RWPE1 (cell line): ENCODE data around the gene CYLD.

Source experiments
- CTCF ChIA-PET: fragments of 350-600 bp; sonication (Branson Sonifier 250); formaldehyde crosslinking; extraction: SDS; loops from one replicate; lab custom pipeline; 2021; lab: Yijun Ruan, JAX
- POLR2A ChIA-PET: fragments of 400-600 bp; formaldehyde crosslinking; extraction: SDS; loops from one replicate; lab custom pipeline; 2020; ENCODE audit warnings: antibody characterized with exemption; ENCODE audit not compliant: low non-redundant PET; lab: Yijun Ruan, JAX
- DNase-seq: peaks from one replicate; pipeline ENCODE4 v3.0.0; 2012; ENCODE audit warnings: low spot score
- H3K27ac ChIP-seq: fragments of 450-650 bp; 2 replicates; pipeline ENCODE4 v1.5.1; 2017
- CTCF ChIP-seq: fragments of 450-650 bp; conservative IDR thresholded peaks from 2 replicates; pipeline ENCODE4 v1.5.1; 2017; ENCODE audit warnings: low read depth, mild to moderate bottlenecking

Gene CYLD

GRCh38 chr16:50741781-50742575 lies at the start of gene CYLD:
Gene CYLD (plus strand): TSS chr16:50742086. CDS start chr16:50749699, 7,613 bp downstream.
- ChIA-PET CTCF (interaction anchor here (0.8 kb wide), 2 partner anchors 63 to 717 kb away, joined by 3 read pairs; partner anchors contain the start of gene CNEP1R1), POLR2A (interaction anchor here (0.8 kb wide), 1 partner anchor 24 kb away, joined by 4 read pairs; no protein-coding TSS in a partner anchor)
- H3K27ac ChIP-seq = peak within 1 kb of the TSS; percentile 82
- TF ChIP-seq CTCF = no peak
- DNase-seq = peak; percentile 99

- DNase-seq = no peak
- H3K27ac ChIP-seq = no peak overlapping the region
- ChIA-PET POLR2A (no interaction called here), CTCF (no interaction called here)
- TF ChIP-seq CTCF = no peak
Observed at GRCh38 chr16:50692644-50692998, 49.3 kb upstream of the CYLD start.

GRCh38 chr16:50692999-50693781 lies 48.7 kb upstream of the CYLD start, which contains the start of gene NOD2:
Gene NOD2 (plus strand): TSS chr16:50693606. CDS start chr16:50699496, 5,890 bp downstream.
- TF ChIP-seq CTCF = no peak
- H3K27ac ChIP-seq = no peak within 1 kb of the TSS
- POLR2A ChIA-PET = no interaction called here
- DNase-seq = peak; percentile 54
- CTCF ChIA-PET = interaction anchor here (0.6 kb wide), 1 partner anchor 146 kb away, joined by 3 read pairs; no protein-coding TSS in a partner anchor

GRCh38 chr16:50694206-50694605 lies 47.7 kb upstream of the CYLD start:
- ChIA-PET POLR2A (no interaction called here), CTCF (interaction anchor here (0.6 to 0.7 kb wide), 3 partner anchors 8 to 145 kb away, joined by 3 to 4 read pairs (median 3); no protein-coding TSS in a partner anchor)
- no peak for TF ChIP-seq CTCF
- no peak overlapping the region for H3K27ac ChIP-seq
- no peak for DNase-seq

- POLR2A ChIA-PET = no interaction called here
- CTCF ChIA-PET = interaction anchor here (0.6 to 1.1 kb wide), 2 partner anchors 29 to 145 kb away, joined by 3 to 4 read pairs; no protein-coding TSS in a partner anchor
- TF ChIP-seq CTCF = no peak
- peak overlapping the region; percentile 80 for H3K27ac ChIP-seq
- no peak for DNase-seq
Observed at GRCh38 chr16:50695017-50696000, 46.6 kb upstream of the CYLD start.
